HG03354 (cell line): ENCODE measurements around the gene ACMSD.
A peak's percentile ranks its signal among the peaks of the same experiment; 100 is the strongest.
"Not testable (repeated sequence)": the region's sequence is repeated elsewhere in the genome, so short reads cannot be mapped to it uniquely, and the experiment has no call there.

Source experiments
- ATAC-seq: cut with Tn5 transposase; IDR thresholded peaks from one replicate; pipeline ENCODE4 v1.9.1; 2021; ENCODE audit warnings: mild to moderate bottlenecking; ENCODE audit not compliant: unreplicated experiment, poor library complexity, severe bottlenecking

ACMSD gene

DNA sequence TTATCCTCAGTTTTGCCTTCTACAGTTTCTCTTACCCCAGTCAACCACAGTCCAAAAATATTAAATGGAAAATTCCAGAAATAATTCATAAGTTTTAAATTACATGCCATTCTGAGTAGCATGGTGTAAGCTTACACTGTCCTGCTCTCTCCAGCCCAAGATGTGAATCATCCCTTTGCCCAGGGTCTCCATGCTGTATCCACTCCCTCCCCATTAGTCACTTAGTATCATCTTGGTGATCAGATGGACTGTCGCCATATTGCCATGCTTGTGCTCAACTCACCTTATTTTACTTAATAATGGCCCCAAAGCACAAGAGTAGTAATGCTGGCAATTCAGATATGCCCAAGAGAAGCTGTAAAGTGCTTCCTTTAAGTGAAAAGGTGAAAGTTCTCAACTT, 61.7 kb downstream of the ACMSD start:
- ATAC-seq: no peak

DNA sequence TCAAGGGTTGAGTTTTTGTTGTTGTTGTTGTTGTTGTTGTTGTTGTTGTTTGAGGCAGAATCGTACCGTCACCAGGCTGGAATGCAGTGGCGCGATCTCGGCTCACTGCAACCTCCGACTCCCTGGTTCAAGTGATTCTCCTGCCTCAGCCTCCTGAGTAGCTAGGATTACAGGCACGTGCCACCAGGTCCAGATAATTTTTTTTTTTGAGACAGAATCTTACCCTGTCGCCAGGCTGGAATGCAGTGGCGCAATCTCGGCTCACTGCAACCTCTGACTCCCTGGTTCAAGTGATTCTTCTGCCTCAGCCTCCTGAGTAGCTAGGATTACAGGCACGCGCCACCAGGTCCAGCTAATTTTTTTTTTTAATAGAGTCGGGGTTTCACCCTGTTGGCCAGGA, 65.3 kb downstream of the ACMSD start:
- ATAC-seq: not testable (repeated sequence)

GRCh38 chr2:134905168-134905567, 66.8 kb downstream of the ACMSD start:
- ATAC-seq: no peak

- ATAC-seq: no peak
Measured at GRCh38 chr2:134906726-134907125, 68.3 kb downstream of the ACMSD start.

DNA sequence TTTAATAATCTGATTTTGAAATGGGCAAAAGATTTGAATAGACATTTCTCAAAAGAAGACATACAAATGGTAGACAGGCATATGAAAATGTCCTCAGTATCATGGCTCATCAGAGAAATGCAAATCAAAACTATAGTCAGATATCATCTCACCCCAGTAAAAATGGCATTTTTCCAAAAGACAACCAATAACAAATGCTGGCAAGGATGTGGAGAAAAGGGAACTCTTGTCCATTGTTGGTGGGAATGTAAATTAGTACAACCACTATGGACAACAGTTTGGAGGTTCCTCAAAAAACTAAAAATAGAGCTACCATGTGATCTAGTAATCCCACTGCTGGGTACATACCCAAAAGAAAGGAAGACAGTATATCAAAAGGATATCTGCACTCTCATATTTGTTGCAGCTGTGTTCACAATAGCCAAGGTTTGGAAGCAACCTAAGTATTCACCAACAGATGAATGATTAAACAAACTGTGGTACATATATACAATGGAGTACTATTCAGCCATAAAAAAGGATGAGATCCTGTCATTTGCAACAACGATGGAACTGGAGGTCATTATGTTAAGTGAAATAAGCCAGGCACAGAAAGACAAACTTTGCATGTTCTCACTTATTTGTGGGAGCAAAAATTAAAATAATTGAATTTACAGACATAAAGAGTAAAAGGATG, 69.2 kb downstream of the ACMSD start:
- not testable (repeated sequence) for ATAC-seq

DNA sequence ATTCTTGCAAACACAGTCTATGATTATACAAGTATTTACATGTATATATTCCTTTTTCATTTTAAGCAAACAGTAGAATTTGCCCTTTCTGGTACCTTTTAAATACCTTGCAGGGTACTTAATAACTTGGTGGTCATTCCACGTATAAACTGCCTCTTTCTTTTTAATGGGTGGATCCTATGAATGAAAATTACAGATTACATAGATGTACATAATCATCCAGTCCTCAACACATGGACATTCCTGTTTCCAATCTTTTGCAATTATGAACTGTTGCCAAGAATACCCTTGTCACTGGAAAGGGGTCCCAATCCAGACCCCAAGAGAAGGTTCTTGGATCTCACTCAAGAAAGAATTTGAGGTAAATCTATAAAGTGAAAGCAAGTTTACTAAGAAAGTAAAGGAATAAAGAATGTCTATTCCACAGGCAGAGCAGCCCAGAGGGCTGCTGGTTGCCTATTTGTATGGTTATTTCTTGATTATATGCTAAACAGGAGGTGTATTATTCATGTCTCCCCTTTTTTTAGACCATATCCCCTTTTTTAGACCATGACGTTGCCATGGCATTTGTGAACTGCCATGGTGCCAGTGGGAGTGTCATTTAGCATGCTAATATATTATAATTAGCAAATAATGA, 72.5 kb downstream of the ACMSD start:
- no peak for ATAC-seq

DNA sequence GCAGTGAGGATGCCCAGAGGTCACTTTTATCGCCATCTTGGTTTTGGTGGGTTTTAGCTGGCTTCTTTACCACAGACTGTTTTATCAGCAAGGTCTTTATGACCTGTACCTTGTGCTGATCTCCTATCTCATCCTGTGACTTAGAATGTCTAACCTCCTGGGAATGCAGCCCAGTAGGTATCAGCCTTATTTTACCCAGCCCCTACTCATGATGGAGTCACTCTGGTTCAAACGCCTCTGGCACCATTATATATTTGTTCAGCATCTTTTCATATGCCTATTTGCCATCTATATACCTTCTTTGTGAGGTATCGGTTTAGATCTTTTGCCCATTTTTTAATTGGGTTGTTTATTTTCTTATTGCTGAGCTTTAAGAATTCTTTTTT, 73.0 kb downstream of the ACMSD start:
- no peak for ATAC-seq

GRCh38 chr2:134912361-134912760, 73.9 kb downstream of the ACMSD start:
- ATAC-seq: no peak

DNA sequence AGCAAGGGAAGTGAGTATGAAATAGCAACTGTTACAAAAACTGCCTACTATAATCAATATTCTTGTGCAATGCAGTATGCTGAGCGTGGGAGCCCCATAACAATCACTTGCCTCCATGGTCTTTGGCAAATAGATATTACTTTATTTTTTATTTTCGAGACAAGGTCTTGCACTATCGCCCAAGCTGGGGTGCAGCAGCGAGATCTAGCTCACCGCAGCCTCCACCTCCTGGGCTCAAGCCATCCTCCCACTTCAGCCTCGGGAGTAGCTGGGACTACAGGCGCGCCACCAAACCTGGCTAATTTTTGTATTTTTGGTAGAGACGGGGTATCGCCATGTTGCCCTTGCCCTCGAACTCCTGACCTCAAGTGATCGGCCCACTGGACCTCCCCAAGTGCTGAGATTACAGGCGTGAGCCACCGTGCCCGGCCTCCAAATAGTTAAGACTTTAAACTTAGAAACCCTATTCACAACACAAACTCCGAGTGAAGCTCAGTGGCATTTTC, 79.0 kb downstream of the ACMSD start:
- no peak for ATAC-seq

GRCh38 chr2:134917888-134918525, 79.6 kb downstream of the ACMSD start:
- ATAC-seq: peak; percentile 82

DNA sequence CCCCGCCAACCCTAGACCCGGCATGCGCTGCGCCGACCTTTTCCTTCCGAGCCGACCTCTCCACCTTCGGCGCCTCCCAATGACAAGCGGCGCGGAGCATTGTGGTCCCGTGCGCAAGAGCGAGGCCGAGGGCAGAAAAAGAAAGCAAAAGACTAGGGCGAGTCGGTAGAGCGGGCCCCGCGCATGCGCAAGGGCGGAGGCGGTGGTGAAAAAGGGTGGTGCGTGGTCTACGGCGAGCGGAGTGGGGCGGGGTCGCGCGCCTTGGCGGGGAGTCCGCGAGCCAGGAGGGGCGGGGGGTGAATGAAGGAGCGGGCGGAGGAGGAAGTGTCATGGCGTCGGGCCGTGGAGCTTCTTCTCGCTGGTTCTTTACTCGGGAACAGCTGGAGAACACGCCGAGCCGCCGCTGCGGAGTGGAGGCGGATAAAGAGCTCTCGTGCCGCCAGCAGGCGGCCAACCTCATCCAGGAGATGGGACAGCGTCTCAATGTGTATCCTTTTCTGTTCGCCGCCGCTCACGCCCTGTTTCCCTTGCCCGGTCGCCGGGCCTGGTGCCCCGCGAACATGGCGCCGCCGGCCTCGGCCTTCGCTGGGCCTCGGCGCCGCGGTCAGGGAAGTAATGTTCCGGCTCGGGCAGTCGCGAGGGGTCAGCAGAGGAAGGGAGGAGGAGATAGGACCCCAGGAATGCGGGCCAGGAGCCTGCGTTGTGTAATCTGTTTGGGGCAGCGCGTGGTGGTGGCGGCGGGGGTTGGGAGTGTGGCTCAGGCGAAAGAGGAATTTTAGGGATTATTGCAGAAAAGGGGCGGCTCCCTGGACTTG, 80.3 kb downstream of the ACMSD start, which contains the start of gene CCNT2:
TSS of gene CCNT2 (plus strand) at position 297 of the 815 bp plus-strand sequence. CDS start at position 330, 33 bp downstream.
- peak; percentile 81 for ATAC-seq

DNA sequence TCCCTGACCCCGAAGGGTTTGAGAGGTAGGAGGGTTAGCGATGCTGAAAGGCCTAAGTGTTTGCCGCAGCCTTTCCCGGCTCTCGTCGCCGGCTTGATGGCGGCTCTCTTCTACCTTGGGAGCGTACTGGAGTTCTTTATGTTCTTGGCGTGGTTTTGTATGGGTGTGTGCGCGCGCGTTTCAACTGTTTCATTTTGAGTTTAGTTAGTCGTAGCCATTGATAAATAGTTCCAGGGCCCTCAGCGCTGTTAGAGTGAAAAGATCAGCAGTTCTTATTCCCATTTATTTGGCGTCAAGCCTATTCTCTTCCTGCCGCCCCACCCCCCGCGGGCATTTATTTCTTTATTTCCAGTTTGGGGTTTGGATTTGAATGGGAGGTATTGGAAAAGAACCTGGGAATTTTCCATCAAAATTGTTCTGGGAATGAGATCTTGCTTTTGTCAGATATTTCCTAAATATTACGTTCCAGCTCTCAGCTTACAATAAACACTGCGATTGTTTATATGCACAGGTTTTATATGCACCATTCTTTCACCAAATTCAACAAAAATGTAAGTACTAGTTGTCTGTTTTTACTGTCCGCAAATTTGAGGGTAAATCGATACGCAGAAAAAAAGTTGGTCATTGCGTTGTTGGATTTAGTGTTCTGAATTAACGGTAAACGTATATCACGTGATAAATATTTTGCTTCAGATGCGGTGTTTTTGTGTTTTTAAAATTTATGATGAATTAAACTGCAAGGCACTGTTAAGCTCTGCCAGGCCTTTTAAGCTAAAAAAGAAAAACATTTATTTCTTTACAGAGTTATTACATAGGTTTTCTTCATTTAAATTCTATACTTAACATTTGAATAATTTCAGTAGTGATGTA, 81.2 kb downstream of the ACMSD start:
- ATAC-seq: peak; percentile 6

DNA sequence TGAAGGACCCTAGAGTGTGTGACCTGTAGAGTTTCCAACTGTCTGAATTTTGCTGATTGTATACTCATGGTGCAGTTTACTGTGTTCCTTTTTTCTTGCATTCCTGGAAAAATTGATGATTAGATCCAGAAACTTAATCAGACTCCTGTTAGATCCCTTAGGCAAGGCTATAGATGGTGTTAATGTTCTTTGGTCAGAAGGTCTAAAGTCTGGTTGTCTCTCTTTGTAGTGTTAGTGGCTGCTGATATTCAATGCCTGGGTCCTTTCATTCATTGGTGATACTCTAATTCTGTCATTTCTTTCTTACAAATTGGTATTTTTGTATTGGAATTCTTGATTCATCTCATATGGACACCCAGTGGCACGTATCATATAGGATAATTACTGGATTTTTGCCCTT, 86.5 kb downstream of the ACMSD start:
- no peak for ATAC-seq

GRCh38 chr2:134926231-134926931, 88.0 kb downstream of the ACMSD start:
- no peak for ATAC-seq

GRCh38 chr2:134927195-134927594, 88.8 kb downstream of the ACMSD start:
- ATAC-seq: no peak

DNA sequence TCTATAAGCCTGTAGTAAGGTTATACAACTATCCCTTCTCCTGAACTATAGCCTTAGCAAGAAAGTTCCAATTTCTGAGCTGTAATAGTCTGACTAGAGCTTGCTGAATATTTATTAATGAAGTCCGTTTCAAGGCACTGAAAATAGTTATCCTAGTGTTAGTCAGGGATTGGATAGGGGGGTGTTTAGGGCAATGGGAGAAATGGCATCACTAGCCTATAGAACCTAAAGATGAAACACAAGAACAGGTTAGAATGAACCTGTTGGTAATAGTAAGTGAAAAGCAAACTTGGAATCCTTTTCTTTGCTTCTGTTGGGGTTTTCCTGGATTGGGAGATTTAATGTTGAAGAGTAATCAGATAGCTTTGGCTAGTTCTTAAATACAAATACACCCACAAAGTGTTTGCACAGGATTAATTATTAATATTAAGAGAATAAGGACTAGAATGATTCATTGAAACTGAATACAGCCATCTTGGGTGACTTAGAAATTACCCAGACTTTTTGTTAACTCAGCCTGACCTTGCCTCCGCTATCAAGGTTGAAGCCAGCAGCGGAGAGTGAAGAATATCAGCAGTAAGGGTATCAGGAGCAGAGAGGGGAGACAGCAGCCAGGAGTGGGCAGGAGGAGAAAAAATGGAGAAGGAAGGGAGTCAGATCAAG, 94.6 kb downstream of the ACMSD start:
- ATAC-seq: no peak

- no peak for ATAC-seq
Measured at GRCh38 chr2:134933732-134934131, 95.3 kb downstream of the ACMSD start.

DNA sequence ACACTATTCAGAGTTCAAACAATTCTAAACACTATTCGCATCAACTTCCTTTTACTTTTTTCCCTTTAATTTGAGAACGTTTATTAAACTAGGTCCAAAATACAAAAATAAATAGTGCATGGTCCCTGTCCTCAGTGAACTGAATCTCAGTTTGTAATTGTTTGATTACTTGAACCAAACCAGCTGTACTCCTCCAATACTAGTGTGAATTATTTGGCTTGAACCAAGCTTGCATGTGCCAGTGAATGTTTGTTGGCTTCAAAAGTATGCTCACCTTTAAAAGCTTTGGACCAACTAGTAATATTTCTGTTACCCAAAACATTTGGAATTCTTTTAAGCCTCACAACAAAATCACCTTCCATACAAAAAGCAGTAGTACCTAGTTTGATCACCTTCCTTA, 95.7 kb downstream of the ACMSD start:
- ATAC-seq: no peak
